Measurements from ENCODE around the gene DMPK.
"Not testable (repeated sequence)": the region's sequence is repeated elsewhere in the genome, so short reads cannot be mapped to it uniquely, and the experiment has no call there.

The DMPK gene

DNA sequence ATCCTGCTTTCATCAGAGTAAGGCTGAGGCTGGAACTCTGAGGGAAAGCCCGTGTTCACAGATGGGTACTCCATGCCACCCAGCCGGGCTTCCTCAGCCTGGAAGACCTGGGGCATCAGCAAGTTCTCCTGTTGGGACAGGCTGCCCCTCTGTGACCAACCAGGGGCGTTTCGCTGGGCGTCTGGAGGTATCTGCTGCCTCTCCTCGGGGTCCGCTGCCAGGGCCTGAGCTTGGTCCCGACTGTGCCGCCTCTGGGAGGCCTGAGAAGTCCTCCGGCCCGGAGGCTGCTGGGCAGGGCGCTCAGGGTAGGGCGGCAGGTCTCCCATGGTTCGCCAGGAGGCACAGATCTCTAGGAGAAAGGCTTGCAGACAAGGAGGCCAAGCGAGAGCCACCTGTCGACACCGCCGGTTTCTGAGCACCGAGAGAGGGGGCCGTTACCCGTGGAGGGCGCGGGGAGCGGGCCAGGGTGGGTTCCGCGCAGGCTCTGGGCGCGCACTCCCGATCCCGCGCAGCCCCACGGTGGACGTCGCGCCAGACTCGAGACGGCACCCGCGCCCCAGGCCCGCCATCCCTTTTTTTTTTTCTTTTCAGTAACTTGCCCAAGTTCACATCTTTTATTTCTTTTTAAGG is 32.7 kb upstream of the DMPK start, which contains the start of gene RSPH6A:
Gene RSPH6A, minus strand, starts transcription at position 458 of the 630 bp plus-strand sequence. Its CDS starts 132 bp downstream, at position 326.
- FAIRE-seq: no peak

DNA sequence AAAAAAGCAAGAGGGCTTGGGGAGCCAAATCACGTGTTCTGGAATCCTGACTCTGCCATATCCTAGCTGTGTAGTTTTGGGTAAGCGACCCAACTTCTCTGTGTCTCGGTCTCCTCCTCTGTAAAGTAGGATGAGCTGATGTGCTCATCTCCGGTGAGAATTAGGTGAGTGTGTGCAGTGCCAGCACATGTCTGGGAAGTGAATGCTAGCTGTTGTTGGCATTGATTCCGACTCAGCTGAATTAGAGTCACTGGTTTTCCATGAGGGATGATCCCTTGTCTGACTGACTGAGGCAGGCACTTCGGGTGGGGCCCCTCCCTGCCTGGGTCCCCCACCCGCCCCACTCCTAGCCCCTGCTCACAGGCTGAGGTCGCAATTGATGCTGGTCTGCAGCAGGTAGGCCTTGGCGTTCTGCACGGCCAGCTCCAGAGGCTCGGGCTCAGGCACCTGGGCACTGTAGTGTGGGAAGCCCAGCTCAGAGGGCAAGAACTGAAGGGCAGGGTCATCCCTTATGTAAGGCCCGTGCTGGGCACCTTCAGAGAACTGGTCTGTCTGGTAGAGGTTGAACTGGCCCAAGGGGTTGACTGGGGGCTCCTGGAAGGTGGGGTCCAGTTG is 32.0 kb upstream of the DMPK start:
- no peak for FAIRE-seq

DNA sequence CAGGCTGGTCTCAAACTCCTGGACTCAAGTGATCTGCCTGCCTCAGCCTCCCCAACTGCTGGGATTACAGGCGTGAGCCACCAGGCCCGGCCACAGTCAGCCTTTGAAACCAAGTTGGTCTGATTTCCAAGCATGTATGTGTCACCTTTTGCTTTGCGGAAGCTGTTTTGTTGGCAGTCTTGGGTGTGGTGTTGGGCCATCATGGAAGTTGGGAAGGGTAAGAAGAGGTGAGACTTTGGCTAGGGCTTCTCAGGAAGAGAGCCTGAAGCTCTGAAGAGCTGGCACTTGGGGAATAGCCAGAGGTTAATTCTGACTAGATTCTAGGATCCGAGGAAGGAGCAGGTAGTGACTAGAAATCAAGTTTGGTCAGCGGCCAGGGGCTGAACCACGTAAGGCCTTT is 30.0 kb upstream of the DMPK start:
- FAIRE-seq: no peak

DNA sequence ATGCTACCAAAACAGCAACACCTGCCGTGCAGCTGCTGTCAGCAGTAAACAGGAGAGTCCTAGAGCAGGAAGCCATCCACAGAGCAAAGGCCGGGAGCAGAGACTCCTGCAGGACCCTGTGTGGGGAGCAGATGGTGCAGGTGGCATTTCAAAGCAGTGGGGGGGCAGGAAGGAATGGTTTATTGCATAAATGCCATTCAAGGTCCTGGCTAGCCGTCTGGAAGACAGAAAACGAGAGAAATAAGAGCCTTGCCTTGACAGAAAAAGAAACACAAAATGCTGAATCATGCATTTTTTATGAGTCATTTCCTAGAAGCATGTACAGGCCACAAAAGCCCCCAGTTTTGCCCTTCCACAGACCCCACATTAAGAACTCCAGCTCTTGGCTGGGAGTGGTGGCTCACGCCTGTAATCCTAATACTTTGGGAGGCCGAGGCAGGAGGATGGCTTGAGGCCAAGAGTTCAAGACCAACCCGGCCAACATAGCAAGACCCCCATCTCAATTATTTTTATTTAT is 27.4 kb upstream of the DMPK start:
- no peak for FAIRE-seq

DNA sequence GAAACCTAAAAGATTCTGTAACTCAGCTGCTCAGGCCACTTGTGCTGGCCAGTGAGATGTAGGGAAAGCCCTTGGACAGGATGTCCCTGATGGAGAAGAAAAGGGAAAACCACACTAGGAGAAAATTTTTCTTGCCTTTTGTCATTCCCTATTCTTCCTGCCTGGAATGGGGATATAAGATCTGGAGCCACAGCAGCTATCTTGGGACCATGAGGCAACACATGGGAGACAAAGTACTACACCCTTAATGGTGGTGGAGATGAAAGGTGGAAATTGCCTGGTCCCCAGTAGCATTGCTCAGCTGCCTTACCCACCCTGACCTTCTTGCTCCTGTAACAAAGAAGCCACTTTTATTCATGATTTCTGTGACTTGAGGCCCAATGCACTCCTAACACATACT is 23.4 kb upstream of the DMPK start:
- FAIRE-seq: no peak

DNA sequence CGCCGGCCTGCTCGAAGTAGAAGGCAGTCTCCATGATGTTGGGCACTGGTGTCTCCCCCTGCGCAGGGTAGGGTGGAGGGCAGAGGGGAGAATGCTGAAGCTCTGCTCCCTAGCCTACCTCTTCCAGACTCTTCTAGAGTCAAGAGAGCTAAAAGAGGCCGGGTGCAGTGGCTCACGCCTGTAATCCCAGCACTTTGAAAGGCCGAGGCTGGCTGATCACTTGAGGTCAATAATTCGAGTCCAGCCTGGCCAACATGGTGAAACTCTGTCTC is 22.6 kb upstream of the DMPK start:
- FAIRE-seq: no peak

DNA sequence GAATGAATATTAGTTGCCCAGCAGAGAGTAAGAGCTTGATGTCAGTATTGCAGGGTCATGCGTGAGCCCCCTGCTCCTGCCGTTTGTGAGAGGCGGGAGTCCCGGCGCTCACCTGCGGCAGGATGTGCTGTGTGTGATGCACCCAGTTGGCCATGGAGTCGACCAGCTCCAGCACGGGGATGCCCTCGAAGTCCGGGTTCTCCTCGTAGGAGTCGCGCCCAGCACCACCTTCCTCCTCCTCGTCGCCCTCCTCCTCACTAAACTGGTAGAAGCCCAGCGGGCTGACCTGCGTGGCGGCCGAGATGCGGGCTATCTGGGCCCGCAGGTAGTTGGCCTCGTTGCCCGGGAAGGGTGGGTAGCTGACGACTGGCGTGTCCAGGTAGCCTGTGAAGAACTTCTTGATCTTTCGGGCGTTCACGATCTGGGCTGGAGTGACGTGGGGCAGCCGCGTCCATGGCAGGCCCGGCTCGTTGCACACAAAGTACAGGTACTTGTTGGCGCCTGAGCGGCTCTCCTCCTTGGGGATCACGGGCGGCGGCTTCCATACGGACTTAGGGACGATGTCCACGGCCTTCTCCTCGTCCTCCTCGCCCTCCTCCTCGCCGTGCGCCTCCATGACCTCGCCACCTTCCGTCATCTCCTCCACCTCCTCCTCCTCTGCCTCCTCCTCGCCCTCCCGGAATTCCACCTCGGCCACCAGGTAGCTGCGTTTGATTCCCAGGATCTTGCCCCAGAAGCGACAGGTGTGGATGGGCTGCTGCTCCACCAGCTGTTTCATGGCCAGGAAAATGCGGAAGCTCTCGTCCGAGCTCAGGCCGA is 22.1 kb upstream of the DMPK start:
- no peak for FAIRE-seq

DNA sequence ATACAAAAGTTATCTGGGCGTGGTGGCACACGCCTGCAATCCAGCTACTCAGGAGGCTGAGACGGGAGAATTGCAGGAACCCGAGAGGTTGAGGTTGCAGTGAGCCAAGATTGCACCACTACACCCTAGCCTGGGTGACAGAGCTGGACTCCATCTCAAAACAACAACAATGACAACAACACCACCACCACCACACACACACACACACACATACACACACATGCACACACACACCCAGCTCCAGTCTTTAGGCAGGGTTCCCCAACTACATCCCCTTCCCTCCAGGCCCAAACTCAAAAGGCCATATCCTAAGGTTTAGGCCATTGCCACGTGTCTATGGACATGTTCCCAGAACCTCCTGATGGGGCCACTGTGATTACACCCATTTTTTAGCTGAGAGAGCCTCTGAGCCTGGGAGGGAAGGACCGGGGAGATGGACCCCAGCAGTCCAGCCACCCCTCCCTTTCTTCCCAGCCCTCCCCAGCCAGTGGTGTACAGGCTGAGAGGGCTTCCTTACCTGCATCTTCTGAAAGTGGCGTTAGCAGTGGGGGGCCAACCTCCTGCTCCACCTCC is 19.4 kb upstream of the DMPK start:
- no peak for FAIRE-seq

DNA sequence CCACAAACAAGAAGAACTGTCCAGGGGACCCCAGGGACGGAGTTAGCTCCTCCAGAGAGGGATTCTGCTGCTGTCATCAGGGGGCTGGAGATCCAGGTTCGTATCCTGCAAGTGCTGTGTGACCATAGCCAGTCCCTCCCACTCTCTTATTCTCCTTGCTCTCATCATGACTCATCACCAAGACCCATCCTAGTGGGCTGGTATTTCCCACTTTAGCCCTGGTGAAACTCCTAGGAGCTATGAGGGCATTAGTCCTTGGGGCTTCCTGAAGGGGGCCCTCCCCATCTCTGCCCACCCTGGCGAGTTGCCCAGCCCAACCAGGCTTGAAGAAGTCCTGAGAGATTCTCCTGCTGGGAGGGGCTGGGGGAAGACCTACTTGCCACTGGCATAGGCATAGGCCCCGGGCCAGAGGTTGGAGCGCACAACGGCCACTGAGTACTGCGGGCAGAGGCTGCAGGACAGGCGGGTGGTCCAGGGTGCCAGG is 17.8 kb upstream of the DMPK start:
- no peak for FAIRE-seq

DNA sequence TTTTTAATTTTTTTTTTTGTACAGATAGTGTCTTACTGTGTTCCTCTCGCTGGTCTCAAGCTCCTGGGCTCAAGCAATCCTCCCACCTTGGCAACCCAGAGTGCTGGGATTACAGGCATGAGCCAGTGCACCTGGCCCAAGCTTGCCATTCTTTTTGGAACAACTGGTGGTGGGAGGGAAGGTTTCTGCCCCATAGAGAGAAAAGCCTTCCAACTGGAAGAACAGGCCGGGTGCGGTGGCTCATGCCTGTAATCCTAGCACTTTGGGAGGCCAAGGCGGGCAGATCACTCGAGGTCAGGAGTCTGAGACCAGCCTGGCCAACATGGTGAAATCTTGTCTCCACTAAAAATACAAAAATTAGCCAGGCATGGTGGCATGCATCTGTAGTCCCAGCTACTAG is 17.3 kb upstream of the DMPK start:
- FAIRE-seq: not testable (repeated sequence)

DNA sequence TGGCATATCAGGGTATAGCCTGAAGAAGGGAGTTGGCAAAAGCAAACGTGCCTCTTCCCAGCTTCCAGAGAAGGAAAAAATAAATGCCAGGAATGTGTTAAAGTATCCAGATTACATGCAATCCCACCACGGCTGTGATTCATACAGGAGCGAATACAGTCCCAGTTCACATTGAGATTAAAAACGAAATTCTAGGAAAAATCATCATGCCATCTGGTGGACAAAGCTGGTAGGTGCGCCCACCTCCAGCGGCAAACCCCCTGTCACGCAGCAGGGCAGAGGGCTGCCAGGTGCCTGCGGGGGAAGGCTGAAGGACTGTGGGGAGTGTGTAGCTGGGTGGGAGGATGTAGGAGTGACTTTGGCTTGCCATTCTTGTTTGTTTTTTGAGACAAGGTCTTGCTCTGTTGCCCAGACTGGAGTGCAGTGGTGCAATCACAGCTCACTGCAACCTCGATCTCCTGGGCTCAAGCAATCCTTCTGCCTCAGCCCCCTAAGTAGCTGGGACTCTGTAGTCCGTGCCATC is 16.8 kb upstream of the DMPK start:
- FAIRE-seq: peak; percentile 75

DNA sequence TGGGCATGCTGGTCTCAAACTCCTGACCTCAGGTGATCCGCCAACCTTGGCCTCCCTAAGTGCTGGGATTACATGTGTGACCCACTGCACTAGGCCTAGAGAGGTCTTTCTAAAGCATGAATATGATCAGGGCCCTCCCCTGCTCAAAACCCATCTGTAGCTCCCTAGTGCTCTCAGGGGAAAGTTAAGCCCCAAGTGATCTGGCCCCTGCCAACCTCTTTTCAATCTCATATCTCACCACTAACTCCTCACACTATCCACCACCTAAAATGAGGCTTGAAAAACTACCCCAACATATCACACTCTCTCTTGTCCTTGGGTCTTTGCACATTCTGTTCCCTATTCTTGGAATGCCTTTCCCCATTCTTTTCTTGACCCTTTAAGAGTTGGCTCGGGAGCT is 12.3 kb upstream of the DMPK start:
- FAIRE-seq: no peak

DNA sequence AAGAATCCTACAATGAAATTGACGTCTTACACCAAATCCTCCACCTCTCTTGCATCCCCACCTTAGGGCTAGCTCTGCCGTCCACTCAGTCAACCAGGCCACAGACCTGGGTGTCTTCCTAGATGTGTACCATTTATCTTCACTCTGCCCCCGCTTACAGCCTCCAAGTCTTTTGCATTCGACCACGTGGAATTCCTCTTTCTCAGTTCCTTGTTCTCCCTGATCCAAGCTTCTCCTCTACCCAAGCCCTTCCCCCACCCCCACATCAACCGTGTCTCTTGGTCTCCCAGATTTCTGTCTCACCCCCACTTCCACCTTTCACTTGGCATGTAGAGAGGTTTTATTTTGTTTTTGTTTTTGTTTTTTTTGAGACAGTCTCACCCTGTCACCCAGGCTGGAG is 11.6 kb upstream of the DMPK start:
- no peak for FAIRE-seq

DNA sequence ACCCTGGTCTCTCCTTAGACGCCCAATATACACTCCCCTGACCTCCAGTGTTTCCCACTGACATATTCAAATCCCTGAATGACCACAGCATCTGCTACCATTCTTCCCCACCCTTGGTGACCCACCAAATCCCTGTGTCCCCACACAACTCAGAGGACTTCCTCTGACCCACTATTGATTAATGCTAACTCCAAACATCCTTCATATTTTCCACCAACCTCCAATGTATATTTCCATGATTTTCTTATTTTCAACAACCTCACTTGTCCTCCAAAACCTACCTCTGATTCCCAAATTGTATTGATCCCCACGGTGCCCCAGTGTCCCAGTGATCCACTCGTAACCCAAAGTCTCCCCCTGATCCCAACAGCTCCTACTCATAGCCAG is 10.9 kb upstream of the DMPK start:
- FAIRE-seq: no peak

DNA sequence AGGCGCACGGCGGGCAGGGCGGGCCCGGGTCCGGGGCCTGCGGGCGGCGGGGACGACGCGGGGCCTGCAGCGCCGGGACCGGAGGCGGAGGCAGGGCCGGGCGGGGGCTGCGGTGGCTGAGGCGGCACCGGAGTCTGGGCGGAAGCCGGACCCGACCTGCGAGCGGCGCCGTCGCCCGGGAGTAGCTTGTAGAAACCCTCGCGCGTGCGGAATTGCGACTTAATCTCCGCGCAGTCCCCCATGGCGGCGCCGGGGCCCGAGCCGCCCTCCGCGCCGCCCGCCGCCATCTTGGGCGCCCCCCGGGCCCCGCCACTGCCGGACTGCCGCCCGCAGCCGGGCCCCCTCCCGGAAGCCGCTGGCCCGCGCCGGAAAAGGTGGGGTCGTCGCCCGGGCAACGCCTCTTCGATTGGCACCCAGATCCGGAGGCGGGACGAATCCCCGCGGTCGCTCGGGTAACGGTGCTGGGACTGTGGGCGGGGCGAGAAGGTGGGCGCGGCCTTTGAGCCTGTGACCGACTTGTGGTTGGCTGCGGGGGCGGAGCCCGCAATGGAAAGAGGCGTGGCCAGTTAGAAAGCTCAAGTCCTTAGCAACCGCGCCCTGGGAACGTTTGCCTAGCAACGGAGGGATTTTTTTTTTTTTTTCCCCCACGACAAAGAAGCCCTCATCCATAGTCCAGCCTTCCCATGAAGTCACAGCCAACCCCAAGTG is 10.3 kb upstream of the DMPK start, which contains the start of gene DMWD:
Gene DMWD, minus strand, starts transcription at position 376 of the 708 bp plus-strand sequence. Its CDS starts 89 bp downstream, at position 287.
- FAIRE-seq: peak; percentile 99

DNA sequence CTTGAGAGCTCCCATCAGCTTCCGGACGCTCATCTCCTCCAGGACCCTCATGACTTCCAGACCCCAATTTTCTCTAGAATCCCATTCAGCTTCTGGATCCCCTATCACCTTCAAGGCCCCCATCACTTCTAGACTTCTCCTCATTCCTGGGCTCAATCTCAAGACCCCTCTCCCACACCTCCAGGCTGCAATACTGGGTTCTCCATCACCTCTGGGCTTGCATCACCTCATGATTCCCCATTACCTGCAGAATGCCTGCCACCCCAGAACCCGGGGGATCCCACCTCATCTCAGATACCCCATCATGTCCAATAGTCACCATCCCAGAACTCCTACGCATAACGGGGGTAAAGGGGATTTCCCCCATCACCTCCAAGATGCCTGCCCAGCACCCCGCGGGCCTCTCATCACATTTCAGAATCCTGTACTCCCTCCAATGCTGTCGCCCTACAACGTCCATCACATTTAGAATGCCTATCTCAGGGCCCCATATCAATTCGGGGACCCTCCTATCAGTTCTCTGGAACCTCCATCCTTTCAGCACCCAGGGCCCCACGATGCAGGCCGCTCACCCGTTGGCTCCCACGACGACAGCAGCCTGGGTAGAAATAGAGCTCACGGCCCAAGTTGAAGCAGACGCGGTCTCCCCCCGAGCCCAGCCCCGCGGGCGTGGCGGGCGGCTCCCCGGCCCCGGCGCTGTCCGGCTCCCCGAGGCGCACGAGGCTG is 9.6 kb upstream of the DMPK start:
- no peak for FAIRE-seq

DNA sequence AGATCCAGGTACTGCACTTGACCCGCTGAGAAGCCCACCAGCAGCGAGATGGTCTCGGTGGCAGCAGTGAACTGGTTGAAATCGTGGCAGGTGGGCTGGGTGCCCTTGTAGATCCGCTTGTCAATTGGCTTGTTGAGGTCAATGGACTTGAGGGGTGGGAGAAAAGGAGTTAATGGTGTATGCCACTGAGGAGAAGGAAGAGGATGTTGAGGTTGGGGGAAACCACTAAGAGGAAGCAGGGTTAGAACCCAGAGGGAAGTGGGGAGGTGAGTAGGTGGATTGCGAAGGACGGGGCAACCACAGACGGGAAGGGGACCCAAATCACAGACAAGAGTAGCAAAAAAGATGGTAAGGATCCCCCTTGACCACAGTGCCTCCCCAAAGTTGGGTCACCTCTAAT is 8.7 kb upstream of the DMPK start:
- no peak for FAIRE-seq

DNA sequence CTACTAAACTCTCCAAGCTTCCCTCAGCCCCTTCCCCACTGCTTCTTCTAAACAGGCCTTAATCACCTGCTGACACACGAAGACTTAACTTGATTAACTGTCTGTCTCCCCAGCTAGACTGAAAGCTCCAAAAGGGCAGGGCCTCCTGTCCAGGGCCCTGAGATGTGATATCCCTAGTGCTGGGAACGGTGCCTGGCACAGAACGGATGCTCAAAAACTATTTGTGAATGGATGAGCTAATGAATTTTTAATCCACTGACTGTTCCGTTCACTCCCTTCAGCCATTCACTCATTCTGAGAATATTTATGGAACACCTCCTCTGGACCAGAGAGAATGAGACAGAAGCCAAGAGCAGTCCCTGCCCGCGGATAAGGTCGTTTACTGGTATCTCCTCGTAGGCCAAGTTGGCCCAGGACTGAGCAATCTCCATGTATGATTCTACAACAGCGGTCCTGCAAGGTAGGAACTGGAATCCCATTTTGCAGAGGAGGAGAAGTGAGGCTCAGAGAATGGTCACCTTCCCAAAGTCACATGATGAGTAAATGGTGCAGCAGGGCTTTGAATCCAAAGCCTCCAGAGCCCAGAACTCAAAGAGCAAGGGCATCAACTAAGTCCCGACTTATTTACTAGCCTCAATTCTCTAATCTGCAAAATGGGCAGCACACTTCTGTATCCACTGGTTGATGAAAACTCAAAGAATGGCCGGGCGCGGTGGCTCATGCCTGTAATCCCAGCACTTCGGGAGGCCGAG is 6.9 kb upstream of the DMPK start:
- FAIRE-seq: no peak

DNA sequence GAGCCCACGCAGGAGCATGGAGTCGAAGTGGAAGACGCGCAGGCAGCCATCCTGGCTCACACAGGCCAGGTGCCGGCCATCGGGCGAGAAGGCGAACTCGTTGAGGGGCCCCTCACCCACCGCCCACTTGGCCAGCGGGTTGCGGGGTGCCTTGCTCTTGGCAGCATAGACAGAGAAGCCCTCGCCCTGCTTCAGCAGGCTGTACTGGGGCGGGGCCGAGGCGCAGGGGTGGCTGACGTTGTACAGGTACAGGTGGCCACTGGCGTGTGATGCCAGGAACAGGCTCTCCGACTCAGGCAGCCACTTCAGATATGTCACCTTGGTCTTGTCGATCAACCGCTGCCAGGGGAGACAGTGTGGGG is 4.2 kb upstream of the DMPK start:
- no peak for FAIRE-seq

DNA sequence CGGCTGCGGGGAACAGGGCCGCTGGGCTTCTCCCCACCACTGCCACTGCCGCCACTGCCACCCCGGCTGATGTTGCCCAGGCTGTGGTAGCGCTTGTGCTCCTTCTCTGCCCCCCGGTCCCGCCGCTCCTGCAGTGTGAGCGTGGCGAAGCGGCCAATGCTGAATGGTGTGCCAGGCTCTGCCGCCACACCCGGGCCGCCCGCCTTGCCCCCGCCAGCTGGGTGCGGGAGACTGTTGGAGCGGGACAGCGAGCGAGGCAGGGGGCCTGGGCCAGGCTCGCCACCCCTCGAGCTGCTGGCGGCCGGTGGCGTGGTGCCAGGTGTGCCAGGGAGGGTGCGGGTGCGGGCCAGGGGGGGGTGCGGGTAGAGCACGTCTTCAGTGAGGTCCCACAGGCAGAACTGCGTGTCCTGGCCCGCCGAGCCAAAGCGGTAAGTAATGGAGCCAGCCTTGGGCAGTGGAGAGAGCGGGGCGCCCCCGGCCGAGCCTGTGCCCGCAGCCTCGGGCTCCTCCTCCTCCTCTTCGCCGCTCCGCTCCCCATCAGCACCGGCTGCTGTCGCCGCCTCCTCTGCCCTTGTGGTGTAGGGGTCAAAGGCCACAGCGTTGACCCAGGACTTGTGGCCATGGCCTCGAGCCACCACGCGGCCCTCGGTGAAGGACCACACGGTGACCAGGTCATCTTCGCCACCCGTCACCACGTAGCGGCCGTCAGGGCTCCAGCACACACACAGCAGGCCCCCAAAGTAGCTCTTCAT is 3.7 kb upstream of the DMPK start:
- no peak for FAIRE-seq
